A549 (cell line): ENCODE results near the gene NXPH1. TPM values are rescaled to one million over a fixed set of nuclear protein-coding genes. Genes with fewer than 3 reads are reported as not detected.

Source experiments
- ATAC-seq, 2 experiments: fragments of 200-7000 bp in 1 of 2; fragments of >200 bp in 1 of 2; cut with Nextera tagmentation in 1 of 2; cut with Tn5 transposase in 1 of 2; 3 replicates each; pipeline versions ENCODE4 v1.8.0 to v1.9.1; 2018 to 2020; ENCODE audit warnings: mild to moderate bottlenecking in 1 of 2, moderate library complexity in 1 of 2
- CTCF ChIA-PET: fragments of 300-600 bp; sonication (Branson Sonifier 250); formaldehyde crosslinking; extraction: SDS; loops from one replicate; lab custom pipeline; 2021; ENCODE audit warnings: antibody characterized with exemption, inconsistent platforms; lab: Yijun Ruan, JAX
- POLR2A ChIA-PET: fragments of 350-600 bp; formaldehyde crosslinking; extraction: SDS; loops from one replicate; lab custom pipeline; 2021; ENCODE audit warnings: antibody characterized with exemption, inconsistent platforms; lab: Yijun Ruan, JAX
- DNase-seq, 2 experiments: peaks; one replicate each; pipeline versions ENCODE4 v3.0.0 to v3.0.0-alpha.2; 2011 to 2016; ENCODE audit warnings: low read depth in 1 of 2, low spot score in 1 of 2
- FAIRE-seq: peaks from 2 replicates; lab custom pipeline; 2011; peaks lifted over from hg19 to GRCh38; lab: Jason Lieb, UNC
- H3K27ac ChIP-seq, 2 experiments: fragments of >200 bp; sonication (Bioruptor Twin); formaldehyde crosslinking; 3 replicates each; pipeline ENCODE4 v1.5.1; 2016 to 2017
- H3K4me1 ChIP-seq: fragments of >200 bp; sonication (Bioruptor Twin); formaldehyde crosslinking; 3 replicates; pipeline ENCODE4 v1.6.1; 2016
- H3K4me2 ChIP-seq: fragments of >200 bp; sonication (Bioruptor Twin); formaldehyde crosslinking; 3 replicates; pipeline ENCODE4 v1.6.1; 2016
- H3K4me3 ChIP-seq: fragments of >200 bp; sonication (Bioruptor Twin); formaldehyde crosslinking; 3 replicates; pipeline ENCODE4 v1.5.1; 2016
- H3K9me3 ChIP-seq: fragments of >200 bp; sonication (Bioruptor Twin); formaldehyde crosslinking; 3 replicates; pipeline ENCODE4 v1.6.1; 2016
- BHLHE40 ChIP-seq: IDR thresholded peaks from 2 replicates; pipeline ENCODE4 v1.6.1; 2012; ENCODE audit warnings: low read depth, low read length, inconsistent platforms
- EHF ChIP-seq: fragments of 250-450 bp; sonication (Bioruptor Pico); IDR thresholded peaks from 2 replicates; pipeline ENCODE4 v1.5.0; 2020; ENCODE audit warnings: mild to moderate bottlenecking
- FOSL2 ChIP-seq, 2 experiments: fragments of 450-650 bp in 1 of 2; fragments of >200 bp in 1 of 2; sonication (Bioruptor Twin) in 1 of 2; formaldehyde crosslinking; IDR thresholded peaks; 2 replicates each; pipeline versions ENCODE4 v1.5.0 to v1.6.1; 2016 to 2020; ENCODE audit warnings: mild to moderate bottlenecking in 1 of 2, moderate library complexity in 1 of 2
- FOXS1 ChIP-seq: fragments of 250-450 bp; sonication (Bioruptor Pico); IDR thresholded peaks from 2 replicates; pipeline ENCODE4 v1.5.0; 2020; ENCODE audit warnings: mild to moderate bottlenecking, moderate library complexity
- GATA3 ChIP-seq: IDR thresholded peaks from 2 replicates; pipeline ENCODE4 v1.6.1; 2012; ENCODE audit warnings: borderline replicate concordance
- HOXB13 ChIP-seq: fragments of 250-450 bp; sonication (Bioruptor Pico); IDR thresholded peaks from 2 replicates; pipeline ENCODE4 v1.5.0; 2020; ENCODE audit warnings: low read depth, mild to moderate bottlenecking, moderate library complexity
- KDM1A ChIP-seq: fragments of 200-600 bp; sonication (generic); IDR thresholded peaks from 2 replicates; pipeline ENCODE4 v1.6.1; 2016; ENCODE audit warnings: low read depth, mild to moderate bottlenecking
- MAFK ChIP-seq: fragments of 450-650 bp; IDR thresholded peaks from 2 replicates; pipeline ENCODE4 v1.6.1; 2014; ENCODE audit not compliant: partially characterized antibody
- MAZ ChIP-seq: fragments of 150-350 bp; IDR thresholded peaks from 2 replicates; pipeline ENCODE4 v1.6.1; 2014; ENCODE audit warnings: antibody characterized with exemption, low read depth, low read length, borderline replicate concordance
- PHF8 ChIP-seq: fragments of 200-600 bp; sonication (generic); IDR thresholded peaks from 2 replicates; pipeline ENCODE4 v1.6.1; 2016; ENCODE audit warnings: low read depth, mild to moderate bottlenecking, antibody characterized with exemption, moderate library complexity, borderline replicate concordance
- POLR2A ChIP-seq: IDR thresholded peaks from 2 replicates; pipeline ENCODE4 v1.6.1; 2012; ENCODE audit warnings: mild to moderate bottlenecking, low read length
- RAD21 ChIP-seq, 2 experiments: fragments of >200 bp in 1 of 2; sonication (Bioruptor Twin) in 1 of 2; formaldehyde crosslinking in 1 of 2; IDR thresholded peaks in 1 of 2; conservative IDR thresholded peaks in 1 of 2; 2 replicates in 1 of 2; 3 replicates in 1 of 2; pipeline ENCODE4 v1.6.1; 2012 to 2018; ENCODE audit warnings: inconsistent platforms in 1 of 2
- RARB ChIP-seq: fragments of 250-450 bp; sonication (Bioruptor Pico); IDR thresholded peaks from 2 replicates; pipeline ENCODE4 v1.8.0; 2021; ENCODE audit warnings: mild to moderate bottlenecking, moderate library complexity
- RFX5 ChIP-seq: fragments of 450-650 bp; IDR thresholded peaks from 2 replicates; pipeline ENCODE4 v1.7.1; 2014; ENCODE audit warnings: antibody characterized with exemption, mild to moderate bottlenecking, moderate library complexity
- SMC3 ChIP-seq: fragments of >200 bp; sonication (Bioruptor Twin); formaldehyde crosslinking; IDR thresholded peaks from 3 replicates; pipeline ENCODE4 v1.6.1; 2018; ENCODE audit warnings: inconsistent platforms
- ZC3H11A ChIP-seq: fragments of 450-650 bp; IDR thresholded peaks from 2 replicates; pipeline ENCODE4 v1.6.1; 2014; ENCODE audit warnings: antibody characterized with exemption, mild to moderate bottlenecking
- ZSCAN20 ChIP-seq: fragments of 250-450 bp; sonication (Bioruptor Pico); IDR thresholded peaks from 2 replicates; pipeline ENCODE4 v1.8.0; 2022; ENCODE audit warnings: mild to moderate bottlenecking, moderate library complexity
- WGBS: methylation state at CpG from one replicate; pipeline ENCODE4 v1.1.6; 2017; ENCODE audit errors: missing lambda C conversion rate; 5-methylcytosine and 5-hydroxymethylcytosine counted together
- polyA plus RNA-seq, 4 experiments: library from polyadenylated mRNA; depleted of rRNA in 3 of 4; stranded (reverse); fragments of >200 nt; fragmentation: RNase III in 1 of 4; extraction: RNeasy Plus Mini Kit Qiagen cat#74134 plus additional on column Dnase treatment in 1 of 4; gene quantifications; 2 replicates in 3 of 4; 3 replicates in 1 of 4; pipeline ENCODE4 v1.2.3, GENCODE V29; 2011 to 2017
- TF ChIP-seq, protein P1 (sequence below): fragments of >200 bp; sonication (Bioruptor Twin); formaldehyde crosslinking; IDR thresholded peaks from 3 replicates; pipeline ENCODE4 v1.5.1; 2016
- TF ChIP-seq, protein P2 (sequence below): fragments of 250-450 bp; sonication (Bioruptor Pico); IDR thresholded peaks from 2 replicates; pipeline ENCODE4 v1.5.0; 2020; ENCODE audit warnings: low read depth, mild to moderate bottlenecking, moderate library complexity

NXPH1 gene
- polyA plus RNA-seq, 2 of the 4 experiments (the other 2 are of a cell fraction): not detected

DNA sequence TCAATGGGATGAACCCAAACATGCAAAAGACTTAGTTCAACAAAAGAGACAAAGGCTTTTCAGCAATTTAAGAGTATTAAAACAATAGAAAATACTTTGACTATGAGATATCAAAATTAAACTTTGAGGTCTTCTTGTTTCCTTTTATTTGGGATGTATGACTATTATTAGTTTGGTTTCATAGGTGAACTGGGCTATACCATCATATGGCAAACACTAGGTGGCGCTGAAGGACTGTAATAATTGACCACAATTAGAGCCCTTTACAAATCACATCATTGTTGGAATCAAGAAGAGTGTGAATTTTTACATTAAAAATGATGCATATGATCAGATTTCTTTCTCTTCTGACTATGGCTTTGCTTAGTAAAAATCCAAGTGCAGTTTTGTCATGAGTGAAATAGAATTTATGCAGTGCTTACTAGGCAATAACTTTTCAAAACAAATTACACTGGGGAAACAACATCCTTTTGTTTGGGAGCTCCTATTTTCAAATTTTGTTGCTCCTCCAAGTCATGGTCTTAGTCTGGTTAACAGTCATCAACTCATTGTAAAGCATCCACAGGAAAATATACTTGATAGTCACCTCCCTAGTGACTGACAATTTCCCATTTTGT lies 14.7 kb upstream of the NXPH1 start:
- H3K27ac ChIP-seq: no peak overlapping the region
- ATAC-seq (peak; percentile 74 to 90; a peak in 4 of 6 replicates), DNase-seq (peak; percentile 31 to 68), FAIRE-seq (no peak)
- H3K4me3 ChIP-seq: no peak overlapping the region
- 0% methylated on average over 1 of the region's 1 CpG for WGBS
- ChIA-PET POLR2A (no interaction called here), CTCF (interaction anchor here (0.7 to 3.0 kb wide), 12 partner anchors 8 to 1994 kb away, joined by 3 to 13 read pairs (median 3); no protein-coding TSS in a partner anchor)
- TF ChIP-seq SMC3 (peak; percentile 67), RAD21 (conservative IDR thresholded peaks at IDR 0.05 in 1 of 2, IDR thresholded peaks at IDR 0.05 in 1 of 2) (peak; percentile 75 to 80), POLR2A (no peak), HOXB13 (CRISPR knock-in tag) (no peak), GATA3 (no peak), EHF (no peak), ZSCAN20 (CRISPR knock-in tag) (no peak), RARB (CRISPR knock-in tag) (no peak), FOXS1 (CRISPR knock-in tag) (no peak), BHLHE40 (no peak), FOSL2 (IDR thresholded peaks at IDR 0.05) (no peak), FOSL2 (CRISPR knock-in tag; IDR thresholded peaks at IDR 0.05) (no peak)
- TF ChIP-seq, protein P1, sequence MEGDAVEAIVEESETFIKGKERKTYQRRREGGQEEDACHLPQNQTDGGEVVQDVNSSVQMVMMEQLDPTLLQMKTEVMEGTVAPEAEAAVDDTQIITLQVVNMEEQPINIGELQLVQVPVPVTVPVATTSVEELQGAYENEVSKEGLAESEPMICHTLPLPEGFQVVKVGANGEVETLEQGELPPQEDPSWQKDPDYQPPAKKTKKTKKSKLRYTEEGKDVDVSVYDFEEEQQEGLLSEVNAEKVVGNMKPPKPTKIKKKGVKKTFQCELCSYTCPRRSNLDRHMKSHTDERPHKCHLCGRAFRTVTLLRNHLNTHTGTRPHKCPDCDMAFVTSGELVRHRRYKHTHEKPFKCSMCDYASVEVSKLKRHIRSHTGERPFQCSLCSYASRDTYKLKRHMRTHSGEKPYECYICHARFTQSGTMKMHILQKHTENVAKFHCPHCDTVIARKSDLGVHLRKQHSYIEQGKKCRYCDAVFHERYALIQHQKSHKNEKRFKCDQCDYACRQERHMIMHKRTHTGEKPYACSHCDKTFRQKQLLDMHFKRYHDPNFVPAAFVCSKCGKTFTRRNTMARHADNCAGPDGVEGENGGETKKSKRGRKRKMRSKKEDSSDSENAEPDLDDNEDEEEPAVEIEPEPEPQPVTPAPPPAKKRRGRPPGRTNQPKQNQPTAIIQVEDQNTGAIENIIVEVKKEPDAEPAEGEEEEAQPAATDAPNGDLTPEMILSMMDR: peak; percentile 81
- no peaks in the 10 kb centered on the region for H3K4me1 ChIP-seq
- no peak overlapping the region for H3K4me2 ChIP-seq
- no peaks in the 10 kb centered on the region for H3K9me3 ChIP-seq

DNA sequence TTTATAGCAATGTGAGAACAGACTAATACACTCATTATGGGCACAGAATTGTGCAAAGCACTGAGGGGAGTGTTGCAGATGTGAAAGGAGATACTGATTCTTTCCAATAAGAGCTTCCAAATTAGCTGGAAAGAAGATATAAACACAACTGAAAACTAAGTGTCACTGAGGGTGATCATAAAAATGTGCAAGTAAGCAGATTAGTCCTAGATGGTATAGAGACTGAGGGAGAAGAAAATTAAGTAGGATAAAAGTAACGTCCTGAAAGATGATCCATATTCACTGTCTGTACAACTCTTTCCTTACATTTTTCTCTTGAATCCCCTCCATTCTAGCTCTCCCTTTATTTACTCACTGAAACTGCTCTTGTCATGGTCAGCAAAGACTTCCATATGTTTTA lies 11.2 kb upstream of the NXPH1 start:
- ChIA-PET POLR2A (no interaction called here), CTCF (interaction anchor here (1.3 kb wide), 1 partner anchor 1990 kb away, joined by 3 read pairs; no protein-coding TSS in a partner anchor)
- ATAC-seq (no peak), FAIRE-seq (no peak), DNase-seq (no peak)
- no peaks in the 10 kb centered on the region for H3K9me3 ChIP-seq
- H3K4me3 ChIP-seq: no peak overlapping the region
- H3K4me2 ChIP-seq: no peak overlapping the region
- WGBS: 0% methylated on average over 1 of the region's 1 CpG
- no peak overlapping the region for H3K27ac ChIP-seq
- TF ChIP-seq MAFK: peak; percentile 24
- no peak for TF ChIP-seq MAZ
- no peaks in the 10 kb centered on the region for H3K4me1 ChIP-seq

DNA sequence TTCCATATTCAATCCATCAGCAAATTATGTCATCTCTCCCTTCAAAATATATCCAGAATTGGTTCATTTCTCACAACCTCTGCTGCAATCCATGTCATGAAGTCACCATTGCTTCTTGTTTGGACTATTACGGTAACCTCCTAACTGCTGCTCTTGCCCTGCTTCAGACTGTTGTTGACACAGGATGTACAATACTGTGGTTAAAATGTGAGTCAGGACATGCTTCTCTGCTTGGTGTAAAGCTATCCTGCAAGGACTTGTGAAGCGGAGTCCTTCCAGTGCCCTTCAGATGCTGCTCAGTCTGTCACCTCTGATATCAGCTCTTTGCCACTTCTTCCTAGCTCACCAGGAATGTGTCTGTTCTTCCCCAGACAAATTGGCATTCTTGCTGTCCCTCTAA lies 10.4 kb upstream of the NXPH1 start:
- H3K4me1 ChIP-seq: no peaks in the 10 kb centered on the region
- ATAC-seq (no peak; a peak in 1 of 6 replicates), DNase-seq (no peak)
- TF ChIP-seq RFX5 (no peak), KDM1A (no peak), ZC3H11A (no peak), MAZ (no peak)
- TF ChIP-seq, protein P2, sequence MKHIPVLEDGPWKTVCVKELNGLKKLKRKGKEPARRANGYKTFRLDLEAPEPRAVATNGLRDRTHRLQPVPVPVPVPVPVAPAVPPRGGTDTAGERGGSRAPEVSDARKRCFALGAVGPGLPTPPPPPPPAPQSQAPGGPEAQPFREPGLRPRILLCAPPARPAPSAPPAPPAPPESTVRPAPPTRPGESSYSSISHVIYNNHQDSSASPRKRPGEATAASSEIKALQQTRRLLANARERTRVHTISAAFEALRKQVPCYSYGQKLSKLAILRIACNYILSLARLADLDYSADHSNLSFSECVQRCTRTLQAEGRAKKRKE (CRISPR knock-in tag): no peak
- TF ChIP-seq, all 56 proteins: peak for 0
- ChIA-PET POLR2A (no interaction called here), CTCF (interaction anchor here (1.2 kb wide), 1 partner anchor 10 kb away, joined by 3 read pairs; the partner anchor contains the start of gene NXPH1)
- H3K4me2 ChIP-seq: no peak overlapping the region
- WGBS: 9% methylated on average over 2 of the region's 2 CpGs
- FAIRE-seq: no peak
- no peaks in the 10 kb centered on the region for H3K9me3 ChIP-seq
- no peak overlapping the region for H3K27ac ChIP-seq
- no peak overlapping the region for H3K4me3 ChIP-seq

DNA sequence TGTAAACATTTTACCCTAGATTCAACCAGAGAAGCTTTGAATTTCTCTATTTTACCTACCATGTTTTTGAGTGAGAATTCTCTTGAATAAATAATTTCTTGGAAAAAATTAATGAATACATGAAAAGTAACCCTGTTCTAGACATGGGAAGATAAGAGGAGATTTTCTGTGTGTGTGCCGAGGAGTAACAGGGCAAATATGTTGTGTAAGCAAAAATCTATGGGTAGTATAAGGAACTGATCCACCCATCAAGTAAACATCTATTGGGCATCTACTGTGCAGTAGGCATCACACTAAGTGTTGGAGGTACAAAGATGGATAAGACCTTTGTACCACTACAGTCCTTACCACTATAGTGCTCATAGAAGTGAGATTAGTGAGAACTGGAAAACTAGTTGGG lies 8.2 kb upstream of the NXPH1 start:
- POLR2A ChIA-PET: no interaction called here
- ATAC-seq (no peak), DNase-seq (no peak), FAIRE-seq (no peak)
- CTCF ChIA-PET: no interaction called here
- no peaks in the 10 kb centered on the region for H3K4me1 ChIP-seq
- H3K27ac ChIP-seq: no peak overlapping the region
- H3K9me3 ChIP-seq: no peaks in the 10 kb centered on the region
- H3K4me3 ChIP-seq: no peak overlapping the region
- no peak overlapping the region for H3K4me2 ChIP-seq
- TF ChIP-seq MAFK (peak; percentile 27), PHF8 (no peak), RAD21 (conservative IDR thresholded peaks at IDR 0.05 in 1 of 2, IDR thresholded peaks at IDR 0.05 in 1 of 2) (no peak)
- TF ChIP-seq, all 56 proteins: peak for 1
- WGBS: 0% methylated on average over 1 of the region's 1 CpG
